Common myeloid progenitor, CD34-positive (primary cell): ENCODE results near the gene PPL.
A peak's percentile ranks its signal among the peaks of the same experiment; 100 is the strongest.

Source experiments
- CTCF ChIA-PET: fragments of 350-600 bp; sonication (Branson Sonifier 250); formaldehyde crosslinking; loops from one replicate; lab custom pipeline; 2021; ENCODE audit warnings: antibody characterized with exemption; lab: Charles Lee
- POLR2A ChIA-PET: fragments of 350-600 bp; sonication (Branson Sonifier 250); formaldehyde crosslinking; loops from one replicate; lab custom pipeline; 2021; ENCODE audit warnings: antibody characterized with exemption; lab: Charles Lee
- DNase-seq, 3 donors: peaks; one replicate each; pipeline versions ENCODE4 v3.0.0 to v3.0.0-alpha.2; 2013
- H3K27ac ChIP-seq, 2 experiments: 1 replicate in 1 of 2; 2 replicates in 1 of 2; pipeline ENCODE4 v1.7.0; 2013; ENCODE audit warnings: inconsistent platforms in 2 of 2, low read length in 2 of 2, mild to moderate bottlenecking in 2 of 2, low read depth in 1 of 2, moderate library complexity in 1 of 2; ENCODE audit not compliant: severe bottlenecking in 2 of 2, insufficient read depth in 1 of 2, poor library complexity in 1 of 2
- H3K27me3 ChIP-seq, 5 experiments: replicated peaks in 2 of 5; 1 replicate in 3 of 5; 2 replicates in 2 of 5; pipeline versions ENCODE4 v1.6.1 to v1.7.0; 2013; ENCODE audit warnings: low read length in 4 of 5, mild to moderate bottlenecking in 2 of 5, moderate library complexity in 2 of 5, inconsistent platforms in 1 of 5; ENCODE audit not compliant: insufficient read depth in 5 of 5, control insufficient read depth in 4 of 5
- H3K36me3 ChIP-seq, 4 experiments: 1 replicate in 2 of 4; 2 replicates in 2 of 4; pipeline versions ENCODE4 v1.6.1 to v1.7.0; 2013; ENCODE audit warnings: low read length in 3 of 4, control low read depth in 1 of 4, mild to moderate bottlenecking in 1 of 4; ENCODE audit not compliant: control insufficient read depth in 4 of 4, insufficient read depth in 4 of 4
- H3K4me1 ChIP-seq, 4 experiments: 1 replicate in 3 of 4; 2 replicates in 1 of 4; pipeline versions ENCODE4 v1.6.1 to v1.7.1; 2013; ENCODE audit warnings: low read length in 3 of 4, mild to moderate bottlenecking in 3 of 4, control low read depth in 1 of 4, inconsistent platforms in 1 of 4, moderate library complexity in 1 of 4; ENCODE audit not compliant: control insufficient read depth in 4 of 4, insufficient read depth in 4 of 4; ENCODE audit errors: control extremely low read depth in 1 of 4
- H3K4me3 ChIP-seq, 7 experiments: 1 replicate in 4 of 7; 2 replicates in 3 of 7; pipeline versions ENCODE4 v1.5.1 to v1.7.0; 2013; ENCODE audit warnings: mild to moderate bottlenecking in 7 of 7, low read length in 6 of 7, moderate library complexity in 6 of 7, inconsistent platforms in 2 of 7, low read depth in 2 of 7, control low read depth in 1 of 7; ENCODE audit not compliant: insufficient read depth in 4 of 7, control insufficient read depth in 1 of 7; ENCODE audit errors: extremely low read depth in 1 of 7
- H3K9me3 ChIP-seq, 5 experiments: 1 replicate in 4 of 5; 2 replicates in 1 of 5; pipeline versions ENCODE4 v1.6.1 to v1.7.1; 2013; ENCODE audit warnings: low read length in 4 of 5, mild to moderate bottlenecking in 2 of 5, inconsistent platforms in 1 of 5, low read depth in 1 of 5, moderate library complexity in 1 of 5; ENCODE audit not compliant: control insufficient read depth in 4 of 5, insufficient read depth in 2 of 5; ENCODE audit errors: control extremely low read depth in 1 of 5
- WGBS: methylation state at CpG from one replicate; pipeline ENCODE4 v1.1.5; 2013; ENCODE audit not compliant: insufficient coverage; 5-methylcytosine and 5-hydroxymethylcytosine counted together

Gene PPL

GRCh38 chr16:4948903-4949766, 12.2 kb upstream of the PPL start:
- ChIA-PET CTCF (interaction anchor here (1.1 to 1.8 kb wide), 2 partner anchors 17 to 27 kb away, joined by 3 to 5 read pairs; no protein-coding TSS in a partner anchor), POLR2A (no interaction called here)
- Histone ChIP-seq H3K36me3 (no peaks in the 10 kb centered on the region), H3K27me3 (no peaks in the 10 kb centered on the region), H3K4me1 (peaks cover 0 to 19% (median 14%) of the 10 kb centered on the region in 4 experiments), H3K4me3 (no peak overlapping the region), H3K27ac (no peak overlapping the region), H3K9me3 (no peaks in the 10 kb centered on the region)
- 86% methylated on average over 15 of the region's 16 CpGs for WGBS
- DNase-seq, result no peak

- H3K27ac ChIP-seq, result no peak overlapping the region
- POLR2A ChIA-PET, result no interaction called here
- no peak overlapping the region for H3K4me3 ChIP-seq
- CTCF ChIA-PET, result interaction anchor here (0.8 to 1.8 kb wide), 3 partner anchors 9 to 28 kb away, joined by 3 to 5 read pairs (median 3); no protein-coding TSS in a partner anchor
- peak in 2 of 3 donors; percentile 15 to 24 for DNase-seq
- H3K4me1 ChIP-seq, result peaks cover 0 to 19% (median 17%) of the 10 kb centered on the region in 4 experiments
- WGBS, result 51% methylated on average over 9 of the region's 16 CpGs
- H3K36me3 ChIP-seq, result no peaks in the 10 kb centered on the region
- peaks cover 0 to 4% (median 0%) of the 10 kb centered on the region in 5 experiments for H3K27me3 ChIP-seq
- no peaks in the 10 kb centered on the region for H3K9me3 ChIP-seq
Observed at GRCh38 chr16:4947722-4948503, 11.0 kb upstream of the PPL start.

DNA sequence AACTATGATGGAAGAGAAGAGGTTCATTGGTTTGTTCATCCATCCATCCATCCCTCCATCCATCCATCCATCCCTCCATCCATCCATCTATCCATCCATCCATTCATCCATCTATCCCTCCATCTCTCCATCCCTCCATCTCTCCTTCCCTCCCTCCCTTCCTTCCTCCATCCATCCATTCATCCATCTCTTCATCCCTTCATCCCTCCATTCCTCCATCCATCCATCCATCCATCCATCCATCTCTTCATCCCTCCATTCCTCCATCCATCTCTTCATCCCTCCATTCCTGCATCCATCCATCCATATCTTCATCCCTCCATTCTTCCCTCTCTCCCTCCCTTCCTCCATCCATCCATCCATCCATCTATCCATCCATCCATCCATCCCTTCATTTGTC, 10.0 kb upstream of the PPL start:
- CTCF ChIA-PET, result interaction anchor here (1.4 kb wide), 1 partner anchor 9 kb away, joined by 6 read pairs; no protein-coding TSS in a partner anchor
- H3K9me3 ChIP-seq, result no peaks in the 10 kb centered on the region
- peaks cover 0 to 19% (median 17%) of the 10 kb centered on the region in 4 experiments for H3K4me1 ChIP-seq
- peaks cover 0 to 4% (median 0%) of the 10 kb centered on the region in 5 experiments for H3K27me3 ChIP-seq
- H3K36me3 ChIP-seq, result no peaks in the 10 kb centered on the region
- POLR2A ChIA-PET, result interaction anchor here (0.6 kb wide), 1 partner anchor 195 kb away, joined by 4 read pairs; no protein-coding TSS in a partner anchor
- DNase-seq, result no peak
- no peak overlapping the region for H3K27ac ChIP-seq
- H3K4me3 ChIP-seq, result no peak overlapping the region

DNA sequence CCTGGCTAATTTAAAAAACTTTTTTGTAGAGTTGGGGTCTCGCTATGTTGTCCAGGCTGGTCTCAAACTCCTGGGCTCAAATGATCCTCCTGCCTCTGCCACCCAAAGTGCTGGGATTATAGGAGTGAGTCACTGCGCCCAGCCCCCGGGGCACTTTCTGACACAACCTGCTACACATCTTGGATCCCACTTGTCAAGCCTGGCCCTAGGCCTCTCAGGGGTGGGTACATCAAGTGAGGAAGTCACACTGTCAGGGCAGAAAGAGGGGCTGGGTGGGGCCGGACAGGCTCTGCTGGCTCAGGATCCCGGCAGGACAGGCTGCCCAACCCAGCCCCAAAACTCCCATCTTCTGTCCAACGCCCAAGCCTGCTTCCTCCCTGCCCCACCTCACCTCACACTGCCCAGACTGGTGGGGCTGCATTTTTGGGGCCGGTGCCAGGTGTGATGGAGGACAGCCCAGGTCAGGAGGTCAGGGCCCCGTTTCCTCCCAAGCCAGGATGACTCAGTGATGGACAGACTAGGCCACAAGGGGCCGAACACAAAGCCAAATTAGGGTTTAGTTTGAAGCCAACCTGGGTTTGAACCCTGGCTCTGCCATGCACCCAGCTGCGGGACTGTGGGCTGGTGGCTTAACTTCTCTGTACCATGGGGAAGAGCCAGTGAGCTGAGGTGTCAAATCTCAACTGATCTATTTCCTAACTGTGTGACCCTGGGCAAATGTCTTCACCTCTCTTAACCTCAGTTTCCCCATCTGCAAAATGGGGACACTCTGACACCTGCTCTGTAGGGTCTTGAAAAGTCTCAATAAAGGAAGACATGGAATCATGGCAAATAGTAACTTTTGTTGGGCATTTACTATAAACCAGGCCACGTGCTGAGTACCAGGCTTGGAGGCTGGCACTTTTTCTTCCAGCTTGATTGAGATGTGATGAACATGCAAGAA, 8.9 kb upstream of the PPL start:
- H3K36me3 ChIP-seq, result no peaks in the 10 kb centered on the region
- peaks cover 0 to 5% (median 0%) of the 10 kb centered on the region in 5 experiments for H3K27me3 ChIP-seq
- H3K27ac ChIP-seq, result no peak overlapping the region
- 90% methylated on average over 7 of the region's 11 CpGs for WGBS
- no peaks in the 10 kb centered on the region for H3K9me3 ChIP-seq
- POLR2A ChIA-PET, result interaction anchor here (0.6 kb wide), 1 partner anchor 194 kb away, joined by 4 read pairs; no protein-coding TSS in a partner anchor
- H3K4me1 ChIP-seq, result peaks cover 0 to 19% (median 17%) of the 10 kb centered on the region in 4 experiments
- H3K4me3 ChIP-seq, result no peak overlapping the region
- peak in 2 of 3 donors; percentile 20 to 42 for DNase-seq
- CTCF ChIA-PET, result interaction anchor here (0.9 to 1.4 kb wide), 3 partner anchors 10 kb away, joined by 3 to 6 read pairs (median 3); no protein-coding TSS in a partner anchor

GRCh38 chr16:4944333-4945281, 7.7 kb upstream of the PPL start:
- Histone ChIP-seq H3K36me3 (no peaks in the 10 kb centered on the region), H3K4me1 (peaks cover 0 to 19% (median 17%) of the 10 kb centered on the region in 4 experiments), H3K4me3 (peak overlapping the region in 1 of 7 experiments; percentile 11), H3K27me3 (peaks cover 0 to 8% (median 0%) of the 10 kb centered on the region in 5 experiments), H3K27ac (no peak overlapping the region), H3K9me3 (no peaks in the 10 kb centered on the region)
- WGBS, result 51% methylated on average over 20 of the region's 20 CpGs
- CTCF ChIA-PET, result interaction anchor here (1.2 kb wide), 1 partner anchor 11 kb away, joined by 3 read pairs; no protein-coding TSS in a partner anchor
- POLR2A ChIA-PET, result no interaction called here
- peak; percentile 84 to 96 (median 94) for DNase-seq
